Measurements from ENCODE around the gene TSACC.
"Not testable (repeated sequence)": the region's sequence is repeated elsewhere in the genome, so short reads cannot be mapped to it uniquely, and the experiment has no call there.

The TSACC gene

DNA sequence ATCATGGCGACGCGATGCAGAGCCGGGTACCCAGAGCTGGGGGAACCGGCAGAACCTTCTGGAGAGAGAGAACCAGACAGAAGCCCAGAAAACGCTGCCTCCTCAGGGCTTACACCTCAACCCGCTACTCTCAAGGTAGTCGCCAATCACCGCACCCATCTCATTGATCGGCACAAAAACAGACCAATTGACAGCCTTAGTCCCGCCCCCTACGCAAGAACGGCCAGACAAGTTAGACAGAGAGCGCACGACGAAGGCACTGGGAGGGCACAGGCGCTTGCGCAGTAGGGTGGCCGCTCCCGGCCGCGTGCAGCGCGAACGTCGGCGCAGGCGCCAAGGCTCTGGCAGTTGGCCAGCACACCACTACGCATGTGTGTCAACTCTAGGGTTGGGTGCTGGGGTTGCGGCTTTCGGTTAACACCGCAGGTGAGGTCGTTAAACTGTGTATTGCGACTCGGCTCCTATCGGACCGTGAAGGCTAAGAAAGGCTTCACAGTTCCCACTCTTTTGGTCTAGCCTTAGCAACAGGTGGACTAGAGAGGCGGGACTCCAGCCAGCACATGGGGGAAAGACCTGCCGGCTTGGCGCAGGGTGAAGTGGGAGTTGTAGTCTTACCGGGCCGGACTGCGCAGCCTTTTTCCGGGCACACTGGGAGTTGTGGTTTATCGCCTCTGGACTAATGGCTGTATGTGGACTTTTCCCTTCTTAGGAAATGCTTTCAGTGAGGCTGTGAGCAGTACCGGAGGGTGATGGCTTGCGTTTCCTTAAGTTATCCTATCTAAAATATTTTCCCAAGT, at the start of gene TSACC, which contains the start of gene CCT3:
Gene TSACC (plus strand): TSS at position 347 of the 797 bp plus-strand sequence. CDS start 1,232 bp downstream, outside the sequence.
Gene CCT3 (minus strand): TSS at position 113 of the 797 bp plus-strand sequence. CDS start 108 bp downstream, at position 5.
- peak; percentile 98 for DNase-seq (ENCODE audit: low read depth in 1 of 2, low spot score in 1 of 2)

DNA sequence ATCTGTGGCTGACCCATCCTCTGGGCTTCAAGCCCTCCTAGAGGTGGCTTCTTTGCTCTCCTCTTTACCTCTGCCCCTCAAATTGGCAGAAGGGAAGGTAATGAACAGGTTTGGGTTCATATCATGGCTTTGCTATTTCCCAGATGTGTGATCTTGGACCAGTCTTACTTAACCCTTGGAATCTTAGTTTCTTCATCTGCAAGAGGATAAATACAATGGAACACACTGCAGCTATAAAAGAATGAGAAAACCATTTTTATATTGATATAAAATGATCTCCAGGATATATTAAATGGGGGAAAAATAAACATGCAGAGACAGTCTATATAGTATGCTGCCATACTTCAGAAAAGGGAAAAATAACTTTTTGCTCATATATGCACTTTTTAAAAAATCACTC, 48.5 kb upstream of the TSACC start:
- DNase-seq (ENCODE audit: low read depth in 1 of 2, low spot score in 1 of 2): no peak

DNA sequence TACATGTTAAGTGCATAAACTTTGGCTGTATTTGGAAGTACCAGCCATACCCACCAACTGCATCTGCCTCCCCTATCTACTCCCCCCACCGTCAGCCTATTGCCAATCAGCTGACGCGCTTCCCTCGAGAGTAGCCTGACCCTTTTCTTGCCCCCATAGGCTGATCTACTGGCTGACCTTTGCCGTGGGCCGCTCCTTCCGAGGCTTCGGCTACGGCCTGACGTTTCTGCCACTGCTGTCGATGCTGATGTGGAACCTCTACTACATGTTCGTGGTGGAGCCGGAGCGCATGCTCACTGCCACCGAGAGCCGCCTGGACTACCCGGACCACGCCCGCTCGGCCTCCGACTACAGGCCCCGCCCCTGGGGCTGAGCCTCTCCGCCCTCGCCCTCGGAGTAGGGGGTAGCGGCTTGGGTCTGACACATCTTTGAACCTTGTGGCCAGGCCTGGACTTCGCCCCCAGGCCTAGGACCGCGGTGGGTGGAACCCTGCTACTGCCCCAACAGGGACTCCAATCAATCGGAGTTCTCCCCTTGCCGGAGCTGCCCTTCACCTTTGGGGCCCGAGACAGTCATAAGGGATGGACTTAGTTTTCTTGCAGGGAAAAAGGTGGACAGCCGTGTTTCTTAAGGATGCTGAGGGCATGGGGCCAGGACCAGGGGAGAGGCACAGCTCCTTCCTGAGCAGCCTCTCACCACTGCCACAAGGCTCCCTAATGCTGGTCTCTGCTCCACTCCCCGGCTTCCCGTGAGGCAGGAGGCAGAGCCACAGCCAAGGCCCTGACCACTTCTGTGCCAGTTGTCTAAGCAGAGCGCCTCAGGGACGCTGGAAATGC, 46.9 kb upstream of the TSACC start:
- no peak for DNase-seq (ENCODE audit: low read depth in 1 of 2, low spot score in 1 of 2)

DNA sequence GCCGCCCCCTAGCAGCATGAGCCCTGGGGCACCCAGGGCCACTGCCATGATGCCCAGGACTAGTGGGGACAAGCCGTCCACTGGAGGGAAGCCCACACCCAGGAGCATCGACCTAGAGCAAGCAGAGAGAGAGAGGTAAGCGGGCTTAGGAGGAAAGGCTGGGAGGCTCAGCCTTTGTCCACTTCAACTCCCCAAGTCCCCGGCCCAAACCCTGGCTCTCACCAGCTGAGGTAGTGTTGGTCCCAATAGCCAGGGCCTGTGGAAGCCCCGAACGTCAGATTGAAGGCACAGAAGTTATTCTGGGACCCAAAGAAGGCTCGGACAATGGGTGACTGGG, 45.3 kb upstream of the TSACC start:
- DNase-seq (ENCODE audit: low read depth in 1 of 2, low spot score in 1 of 2): no peak

DNA sequence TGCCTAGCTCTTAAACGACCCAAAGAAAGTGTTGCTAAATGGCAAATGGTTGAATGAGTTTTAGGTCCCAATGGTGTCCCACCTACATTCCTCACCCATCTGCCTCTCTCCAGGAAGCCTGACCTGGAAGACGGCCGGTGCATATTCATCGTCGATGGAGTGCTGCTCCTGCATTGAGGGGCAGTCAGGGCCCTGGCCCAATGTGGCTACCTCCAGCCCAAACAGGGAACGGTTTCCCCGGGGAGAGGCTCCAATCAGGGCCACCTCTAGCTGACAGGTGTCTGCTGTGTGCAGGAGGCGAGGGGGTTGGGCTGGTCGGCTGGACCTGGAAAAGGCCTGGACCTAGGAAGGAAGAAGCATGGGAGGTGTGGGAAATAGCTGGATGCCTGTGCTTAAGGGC, 44.4 kb upstream of the TSACC start:
- DNase-seq (ENCODE audit: low read depth in 1 of 2, low spot score in 1 of 2): no peak

DNA sequence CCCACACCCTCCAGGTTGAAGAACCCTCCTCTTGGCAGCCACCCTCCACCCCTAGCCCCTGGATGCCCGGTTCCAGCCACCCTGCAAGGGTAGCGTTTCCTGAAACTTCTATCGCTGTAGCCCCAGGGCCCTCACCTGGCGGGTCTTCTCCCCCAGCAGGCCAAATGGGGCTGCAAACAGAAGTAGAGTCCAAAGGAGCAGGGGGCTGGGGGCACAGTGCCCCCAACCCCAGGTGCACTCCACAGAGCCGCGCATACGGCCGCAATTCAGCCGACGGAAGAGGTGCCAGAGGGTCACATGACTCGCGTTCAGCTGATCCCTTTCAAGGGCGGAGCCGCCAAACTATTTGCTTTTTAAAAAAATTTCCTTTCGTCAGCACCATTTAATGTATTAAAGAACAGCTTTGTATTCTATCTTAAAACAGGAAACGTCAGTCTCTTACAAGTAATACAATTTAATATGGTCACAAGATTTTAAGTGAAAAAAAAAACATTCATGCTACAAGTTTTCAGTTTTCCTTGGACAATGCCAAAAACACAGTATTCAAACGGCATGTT, 42.9 kb upstream of the TSACC start, which contains the start of gene GLMP:
Gene GLMP (minus strand): TSS at position 289 of the 557 bp plus-strand sequence. CDS start 34 bp downstream, at position 255.
- peak; percentile 18 to 27 for DNase-seq (ENCODE audit: low read depth in 1 of 2, low spot score in 1 of 2)

DNA sequence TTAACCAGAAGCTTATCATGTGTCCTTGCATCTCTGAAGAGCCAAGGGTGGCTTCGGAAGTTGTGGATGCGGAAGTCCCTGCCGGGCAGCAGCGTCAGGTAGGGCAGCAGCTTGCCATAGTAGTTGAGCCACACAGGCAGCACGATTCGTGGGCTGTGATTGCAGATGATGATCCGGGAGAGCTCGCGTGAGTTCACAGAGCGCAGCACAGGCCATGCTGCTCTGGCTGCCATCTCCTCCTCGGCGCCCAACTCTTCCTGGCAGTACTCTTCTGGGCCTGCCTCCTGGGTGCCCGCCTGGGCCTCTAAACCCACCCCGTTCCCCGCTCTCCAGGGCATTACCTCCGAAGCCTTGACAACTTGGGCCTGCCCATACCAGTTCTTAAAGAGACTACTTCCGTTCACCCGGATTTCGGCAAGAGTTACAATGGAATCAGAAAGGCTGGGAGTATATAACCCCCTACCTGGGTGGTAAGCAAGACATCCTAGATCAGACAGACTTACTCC, 39.4 kb upstream of the TSACC start, which contains the start of gene VHLL:
Gene VHLL (minus strand): TSS at position 456 of the 506 bp plus-strand sequence. CDS start 118 bp downstream, at position 338.
- no peak for DNase-seq (ENCODE audit: low read depth in 1 of 2, low spot score in 1 of 2)

DNA sequence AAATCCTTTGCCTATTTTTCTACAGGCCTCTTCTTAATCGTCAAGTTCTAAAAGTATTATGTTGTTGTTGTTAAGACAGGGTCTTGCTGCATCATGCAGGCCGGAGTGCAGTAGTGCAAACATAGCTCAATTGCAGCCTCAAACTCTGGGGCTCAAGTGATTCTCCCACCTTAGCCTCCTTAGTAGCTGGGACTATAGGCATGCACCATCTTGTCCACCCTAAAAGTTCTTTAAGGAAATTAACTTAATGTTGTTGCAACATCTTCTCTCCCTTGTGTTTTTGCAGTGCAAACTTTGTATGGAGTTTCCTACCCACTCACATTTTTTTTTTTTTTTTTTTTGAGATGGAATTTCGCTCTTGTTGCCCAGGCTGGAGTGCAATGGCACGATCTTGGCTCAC, 35.1 kb upstream of the TSACC start:
- no peak for DNase-seq (ENCODE audit: low read depth in 1 of 2, low spot score in 1 of 2)

DNA sequence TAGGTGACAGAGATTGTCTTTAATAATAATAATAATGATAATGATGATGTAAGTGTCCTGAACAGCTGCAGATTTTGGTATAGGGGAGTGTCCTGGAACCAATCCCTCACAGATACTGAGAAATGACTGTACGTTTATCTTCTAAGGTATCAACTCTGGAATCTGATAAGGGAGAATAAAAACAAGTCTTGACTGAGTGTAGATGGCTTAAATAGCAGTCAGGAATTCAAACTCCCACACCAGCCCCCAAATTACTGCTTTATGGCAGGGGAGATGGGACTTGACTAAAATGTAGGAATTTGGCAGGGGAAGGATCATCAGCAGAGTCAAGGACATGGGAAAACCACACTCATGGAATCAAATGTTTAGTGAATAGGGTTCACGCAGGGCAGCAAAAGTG, 33.1 kb upstream of the TSACC start:
- DNase-seq (ENCODE audit: low read depth in 1 of 2, low spot score in 1 of 2): no peak

DNA sequence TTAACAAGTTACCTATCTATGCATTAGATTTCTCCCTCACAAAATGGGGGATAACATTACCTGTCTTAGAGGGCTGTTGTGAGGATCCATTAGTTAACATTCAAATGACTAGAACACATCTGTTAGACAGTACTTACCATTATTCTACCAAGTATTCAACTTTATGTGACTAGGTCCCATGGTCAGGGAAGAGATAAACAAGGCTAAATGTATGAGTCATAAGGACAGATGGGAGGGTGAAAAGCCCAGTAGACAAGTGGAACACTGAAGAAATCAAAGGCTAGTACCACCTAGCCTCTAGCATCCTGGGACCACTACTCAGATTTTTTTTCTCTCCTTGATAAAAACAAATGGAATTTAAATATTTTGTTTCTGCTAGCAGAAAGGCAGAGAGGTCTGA, 30.2 kb upstream of the TSACC start:
- no peak for DNase-seq (ENCODE audit: low read depth in 1 of 2, low spot score in 1 of 2)

DNA sequence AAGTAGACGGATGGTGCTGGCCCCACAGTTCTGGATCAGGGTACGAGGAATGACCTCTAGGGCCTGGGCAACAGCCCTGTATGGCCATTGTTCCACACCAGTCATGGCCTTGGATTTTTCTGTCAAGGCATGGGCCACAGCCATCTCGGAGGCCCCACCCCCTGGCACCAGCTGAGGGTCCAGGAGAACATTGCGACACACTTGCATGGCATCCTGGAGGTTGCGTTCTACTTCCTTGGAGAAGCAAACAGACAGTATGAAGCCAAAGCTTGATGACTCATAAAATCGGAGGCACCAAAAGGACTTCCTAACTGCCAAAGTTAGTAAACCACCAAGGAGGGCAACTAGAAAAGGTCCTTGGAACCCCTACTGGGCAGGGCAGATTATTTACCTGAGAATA, 27.4 kb upstream of the TSACC start:
- DNase-seq (ENCODE audit: low read depth in 1 of 2, low spot score in 1 of 2): no peak

DNA sequence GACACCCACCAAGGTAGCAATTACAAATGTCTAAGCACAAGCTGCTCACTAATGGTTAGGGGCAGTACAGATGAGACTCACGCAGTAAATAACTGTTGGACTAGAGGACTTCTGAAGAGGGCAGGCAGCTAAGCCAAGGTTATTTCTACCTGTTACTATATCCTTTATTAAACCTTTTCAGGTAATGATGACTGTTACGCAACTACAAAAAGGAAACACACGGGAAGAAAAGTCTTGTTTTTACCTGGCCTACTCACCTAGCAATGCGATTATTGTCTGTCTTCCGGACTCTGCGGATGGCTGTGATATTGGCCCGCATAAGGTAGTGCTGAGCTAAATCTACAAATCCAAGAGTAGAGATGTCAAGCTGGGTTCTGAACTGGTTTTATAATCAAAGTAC, 21.4 kb upstream of the TSACC start:
- no peak for DNase-seq (ENCODE audit: low read depth in 1 of 2, low spot score in 1 of 2)

DNA sequence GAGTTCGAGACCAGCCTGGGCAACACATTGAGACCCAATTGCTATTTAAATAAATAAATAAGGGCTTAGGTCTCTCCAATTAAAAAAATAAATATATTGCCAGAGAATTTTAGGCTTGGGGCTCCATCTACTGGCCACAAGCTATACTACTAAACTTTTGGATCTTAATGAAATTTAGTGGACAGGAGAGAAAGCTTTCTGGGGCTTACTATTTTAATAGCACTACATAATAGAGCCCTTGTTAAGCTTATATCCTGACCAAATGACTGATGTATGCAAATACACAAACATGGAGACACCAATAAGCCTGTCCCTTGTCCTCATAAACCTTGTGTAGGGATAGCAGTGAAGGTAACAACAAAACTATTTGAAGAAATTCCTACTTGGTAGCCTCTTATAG, 18.7 kb upstream of the TSACC start:
- no peak for DNase-seq (ENCODE audit: low read depth in 1 of 2, low spot score in 1 of 2)

DNA sequence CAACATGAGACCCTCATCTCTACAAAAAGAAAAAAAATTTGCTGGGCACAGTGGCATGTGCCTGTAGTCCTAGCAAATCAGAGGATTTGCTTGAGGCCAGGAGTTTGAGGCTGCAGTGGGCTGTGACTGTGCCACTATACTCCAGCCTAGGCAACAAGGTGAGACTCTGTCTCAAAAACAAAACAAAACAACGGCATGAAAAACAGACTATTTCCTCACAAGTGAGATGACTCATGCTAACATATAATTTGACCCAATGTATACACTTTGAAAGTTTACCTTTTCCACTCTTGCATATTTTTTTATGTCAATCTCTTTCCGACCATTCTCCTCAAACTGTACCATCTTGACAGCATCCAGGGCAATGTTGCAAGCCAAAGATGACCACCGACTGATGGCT, 17.8 kb upstream of the TSACC start:
- no peak for DNase-seq (ENCODE audit: low read depth in 1 of 2, low spot score in 1 of 2)

DNA sequence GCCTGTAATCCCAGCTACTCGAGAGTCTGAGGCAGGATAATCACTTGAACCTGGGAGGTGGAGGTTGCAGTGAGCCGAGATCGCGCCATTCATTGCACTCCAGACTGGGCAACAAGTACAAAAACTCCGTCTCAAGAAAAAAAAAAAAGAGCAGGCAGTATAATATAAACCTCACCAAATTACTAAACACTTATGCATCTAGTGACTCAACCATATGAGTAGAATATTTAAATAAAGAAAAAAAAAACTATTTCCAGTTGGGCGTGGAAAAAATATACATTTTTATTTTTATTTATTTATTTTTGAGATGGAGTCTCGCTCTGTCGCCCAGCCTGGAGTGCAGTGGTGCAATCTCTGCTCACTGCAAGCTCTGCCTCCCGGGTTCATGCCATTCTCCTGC, 15.1 kb upstream of the TSACC start:
- not testable (repeated sequence) for DNase-seq (ENCODE audit: low read depth in 1 of 2, low spot score in 1 of 2)

DNA sequence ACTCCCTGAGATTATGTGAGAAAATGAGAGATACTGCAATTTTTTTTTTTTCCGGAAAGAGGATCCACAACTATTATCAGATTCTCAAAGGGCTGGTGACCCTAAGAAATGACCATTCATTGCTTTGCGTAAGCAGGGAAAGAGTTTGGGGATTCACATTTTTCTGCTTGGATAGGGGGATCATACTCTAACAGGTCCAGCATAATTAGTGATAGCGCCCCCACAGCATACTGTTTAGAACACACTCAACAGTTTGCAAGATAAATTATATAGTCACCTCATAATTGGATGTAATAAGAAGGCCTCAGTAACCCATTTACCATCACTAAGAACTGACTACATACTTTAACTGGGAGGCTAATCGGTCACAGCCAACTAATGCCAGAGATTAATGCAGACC, 2.1 kb upstream of the TSACC start:
- DNase-seq (ENCODE audit: low read depth in 1 of 2, low spot score in 1 of 2): no peak

DNA sequence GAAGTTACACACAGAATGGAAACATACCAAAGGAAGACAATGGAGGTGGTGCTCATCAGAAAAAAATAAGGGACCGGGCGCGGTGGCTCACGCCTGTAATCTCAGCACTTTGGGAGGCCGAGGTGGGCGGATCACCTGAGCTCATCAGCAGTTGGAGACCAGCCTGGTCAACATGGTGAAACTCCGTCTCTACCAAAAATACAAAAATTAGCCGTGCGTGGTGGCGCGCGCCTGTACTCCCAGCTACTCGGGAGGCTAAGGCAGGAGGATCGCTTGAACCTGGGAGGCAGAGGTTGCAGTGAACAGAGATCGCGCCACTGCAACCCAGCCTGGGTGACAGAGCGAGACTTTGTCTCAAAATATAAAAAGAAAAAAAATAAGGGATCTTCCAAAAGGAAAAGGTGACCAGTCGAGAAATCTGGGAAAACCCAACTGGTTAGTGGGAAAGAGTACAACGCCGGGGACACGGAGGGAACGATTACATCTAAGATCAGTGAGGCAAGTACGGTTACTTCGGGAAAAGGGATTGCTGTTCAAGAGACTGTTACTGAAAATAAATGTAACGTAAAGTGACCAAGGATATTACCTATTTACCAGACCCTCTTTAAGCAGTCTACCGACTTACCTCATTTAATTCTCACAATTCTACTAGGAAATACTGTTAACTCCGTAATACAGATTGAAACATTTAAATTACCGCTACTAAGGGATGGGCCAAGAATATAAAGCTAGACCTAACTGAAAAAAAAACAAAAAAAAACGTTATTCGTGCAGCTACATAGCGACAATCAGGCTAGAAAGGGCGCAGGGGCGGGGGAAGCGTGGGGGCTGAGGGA, 1.1 kb upstream of the TSACC start:
- DNase-seq (ENCODE audit: low read depth in 1 of 2, low spot score in 1 of 2): peak in 1 of 2 donors; percentile 16

DNA sequence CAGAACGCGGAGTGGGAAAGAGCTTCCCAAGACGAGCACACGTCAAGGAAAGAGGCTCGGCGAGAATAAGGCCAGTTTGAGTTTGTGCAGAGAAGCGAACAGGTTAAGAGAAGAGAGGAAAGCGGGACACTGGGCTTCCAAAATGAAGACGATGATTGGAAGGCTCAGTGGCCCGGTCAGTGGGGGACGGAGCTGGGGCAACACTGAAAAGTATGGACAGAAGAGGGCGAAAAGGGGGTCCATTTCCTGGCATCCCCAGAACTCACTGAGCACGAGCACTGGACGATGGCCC, 492 bp upstream of the TSACC start:
- DNase-seq (ENCODE audit: low read depth in 1 of 2, low spot score in 1 of 2): no peak

DNA sequence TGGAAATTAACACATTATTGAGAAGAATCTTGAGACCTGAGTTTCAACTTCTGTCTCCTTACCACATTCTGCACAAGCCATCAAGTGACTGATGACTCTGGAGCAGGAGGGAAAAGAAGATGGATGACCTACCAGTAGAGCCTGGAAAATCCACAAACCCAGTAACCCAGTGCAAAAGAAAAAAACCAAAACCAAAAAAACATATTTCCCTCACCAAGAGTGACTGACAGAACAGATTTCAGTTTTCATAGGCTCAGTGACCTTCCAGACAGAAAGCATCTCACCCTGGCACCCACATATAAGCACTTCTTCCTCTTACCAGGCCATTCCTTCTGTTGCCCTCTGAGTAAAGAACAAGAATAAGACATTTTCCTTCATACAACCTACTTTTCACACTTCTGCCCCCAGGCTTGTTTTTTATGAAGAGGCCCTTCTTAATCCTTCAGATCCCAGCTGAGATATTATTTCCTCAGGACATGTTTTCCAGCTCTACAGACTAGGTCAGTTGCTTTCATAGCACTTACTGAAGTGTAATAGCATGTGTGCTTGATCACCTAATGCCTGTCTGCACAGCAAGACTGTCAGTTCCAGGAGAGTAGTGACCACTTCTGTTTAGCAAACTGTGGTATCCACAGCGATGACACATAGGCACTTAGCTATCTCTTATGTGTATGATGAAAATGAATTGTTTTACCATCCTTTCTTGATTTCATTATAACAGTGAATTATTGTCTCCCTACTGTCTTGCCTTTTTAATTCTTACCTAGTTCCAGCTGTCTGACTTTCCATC, 4.0 kb downstream of the TSACC start:
- DNase-seq (ENCODE audit: low read depth in 1 of 2, low spot score in 1 of 2): no peak

DNA sequence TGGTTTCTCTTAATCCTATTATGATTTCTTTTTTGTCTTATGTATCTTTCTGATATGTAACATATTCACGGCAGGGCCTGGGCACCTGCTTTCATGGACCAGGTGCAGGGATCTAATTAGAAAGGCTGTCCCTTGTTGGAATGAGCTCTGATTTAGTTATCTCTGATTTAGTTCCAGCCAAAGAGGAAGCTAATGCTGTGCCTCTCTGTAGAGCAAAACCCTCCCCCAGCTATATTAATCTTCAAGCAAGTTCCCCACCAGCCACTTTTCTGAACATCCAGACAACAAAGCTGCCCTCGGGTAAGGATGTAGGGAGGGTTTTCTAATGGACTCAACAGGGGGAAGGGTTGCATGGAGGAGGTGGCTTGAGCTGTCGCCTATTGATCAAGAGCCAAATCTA, 6.1 kb downstream of the TSACC start:
- no peak for DNase-seq (ENCODE audit: low read depth in 1 of 2, low spot score in 1 of 2)

All from stimulated activated CD4-positive, alpha-beta T cell treated with anti-CD3 and anti-CD28 coated beads, Interleukin-15, amount 100 ng/mL, for 1 hour (primary cell).